Inflammatory macrophage treated with lipopolysaccharide for 1 hour (primary cell): Measurements from ENCODE around the gene PROSER2.

Source experiments
- DNase-seq, 2 donors: peaks; one replicate each; pipeline ENCODE4 v3.0.0-alpha.2; 2020 to 2022

PROSER2 gene

DNA sequence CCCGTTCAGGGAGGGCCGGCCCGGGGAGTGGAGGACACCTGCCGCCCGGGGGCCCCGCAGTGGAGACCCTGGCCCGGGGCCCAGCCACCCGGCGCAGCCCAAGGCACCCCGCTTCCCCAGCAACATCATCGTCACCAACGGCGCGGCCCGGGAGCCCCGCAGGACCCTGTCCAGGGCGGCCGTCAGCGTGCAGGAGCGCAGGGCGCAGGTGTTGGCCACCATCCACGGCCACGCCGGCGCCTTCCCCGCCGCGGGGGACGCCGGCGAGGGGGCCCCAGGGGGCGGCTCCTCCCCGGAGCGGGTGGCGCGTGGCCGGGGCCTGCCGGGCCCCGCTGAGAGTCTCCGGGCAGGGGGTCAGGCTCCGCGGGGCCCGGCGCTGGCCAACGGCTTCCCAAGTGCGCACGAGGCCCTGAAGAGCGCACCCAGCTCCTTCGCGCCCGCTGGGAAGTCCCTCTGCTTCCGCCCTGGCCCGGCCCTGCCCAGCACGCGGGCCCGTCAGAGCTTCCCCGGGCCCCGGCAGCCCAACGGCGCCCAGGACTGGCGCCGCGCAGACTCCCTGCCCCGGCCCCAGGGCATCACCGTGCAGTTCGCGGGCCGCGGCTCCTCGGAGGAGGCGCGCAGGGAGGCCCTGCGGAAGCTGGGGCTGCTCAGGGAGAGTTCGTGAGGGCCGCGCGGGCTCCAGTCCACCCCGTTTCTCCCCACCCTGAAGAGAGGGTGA, 46.7 kb downstream of the PROSER2 start:
- no peak for DNase-seq

- no peak for DNase-seq
Measured at GRCh38 chr10:11870461-11870780, 47.3 kb downstream of the PROSER2 start.

- no peak for DNase-seq
Measured at GRCh38 chr10:11870900-11871400, 47.8 kb downstream of the PROSER2 start.

DNA sequence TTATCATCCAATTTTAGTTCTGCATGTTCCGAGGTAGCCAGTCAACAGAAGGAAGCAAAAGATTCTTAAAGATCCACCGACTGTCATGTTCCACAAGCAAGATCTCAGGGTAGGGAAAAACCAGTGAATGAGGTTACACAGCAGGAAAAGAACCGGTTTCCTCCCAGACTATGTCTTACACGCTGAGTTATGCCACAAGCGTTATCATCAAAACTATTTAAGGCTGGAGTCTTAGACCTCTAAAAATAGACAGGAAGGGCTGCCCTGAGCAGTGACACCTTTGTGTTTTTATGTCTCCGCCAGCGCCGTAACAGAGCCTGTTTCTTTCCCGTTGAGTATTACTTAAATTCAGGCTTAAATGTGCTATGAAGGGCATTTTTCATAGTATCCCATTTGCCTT, 48.3 kb downstream of the PROSER2 start:
- DNase-seq: no peak

DNA sequence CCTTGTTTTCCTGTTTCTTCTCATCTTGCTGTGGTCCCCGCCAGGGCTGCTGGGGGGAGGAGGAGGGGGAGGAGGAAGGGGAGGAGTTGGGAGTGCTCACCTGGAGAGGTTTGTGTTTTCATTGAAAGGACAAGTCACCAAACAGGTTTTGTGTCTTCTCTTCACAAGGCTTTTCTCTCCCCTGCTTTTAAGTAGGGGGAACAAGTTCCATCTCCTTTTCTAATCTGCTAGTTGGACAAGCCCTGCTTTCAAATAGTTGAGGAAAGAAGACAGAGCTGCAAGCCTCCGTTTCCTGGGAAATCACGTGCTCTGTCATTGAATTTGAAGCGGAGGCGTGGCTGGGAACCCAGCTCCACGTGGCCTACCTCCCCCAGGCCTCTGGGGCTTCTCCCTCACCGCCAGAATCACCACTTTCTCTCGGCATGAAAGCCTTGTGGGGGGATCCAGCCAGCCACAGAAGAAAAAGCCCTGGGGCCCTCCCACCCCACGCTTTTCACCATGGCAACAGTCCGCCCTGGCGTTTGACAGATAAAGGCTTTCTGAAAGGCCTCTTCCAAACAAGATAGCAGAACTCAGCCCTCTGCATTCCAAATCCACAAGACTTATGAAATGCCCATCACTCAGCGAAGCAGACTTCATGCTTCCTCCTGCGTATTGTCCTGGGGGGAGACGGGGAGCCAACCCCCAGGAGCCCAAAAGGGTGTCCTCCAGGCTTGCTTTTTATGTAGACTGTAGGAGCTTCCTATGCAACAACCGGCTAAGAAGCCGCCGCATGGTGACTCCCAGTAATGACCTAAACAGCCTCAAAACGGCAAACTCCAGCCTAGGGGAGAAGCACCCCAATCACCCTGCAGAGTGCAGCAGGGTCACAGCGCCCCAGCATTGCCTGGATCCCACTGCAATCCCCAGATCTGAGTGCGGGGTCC, 51.7 kb downstream of the PROSER2 start:
- DNase-seq: peak; percentile 22 to 25

DNA sequence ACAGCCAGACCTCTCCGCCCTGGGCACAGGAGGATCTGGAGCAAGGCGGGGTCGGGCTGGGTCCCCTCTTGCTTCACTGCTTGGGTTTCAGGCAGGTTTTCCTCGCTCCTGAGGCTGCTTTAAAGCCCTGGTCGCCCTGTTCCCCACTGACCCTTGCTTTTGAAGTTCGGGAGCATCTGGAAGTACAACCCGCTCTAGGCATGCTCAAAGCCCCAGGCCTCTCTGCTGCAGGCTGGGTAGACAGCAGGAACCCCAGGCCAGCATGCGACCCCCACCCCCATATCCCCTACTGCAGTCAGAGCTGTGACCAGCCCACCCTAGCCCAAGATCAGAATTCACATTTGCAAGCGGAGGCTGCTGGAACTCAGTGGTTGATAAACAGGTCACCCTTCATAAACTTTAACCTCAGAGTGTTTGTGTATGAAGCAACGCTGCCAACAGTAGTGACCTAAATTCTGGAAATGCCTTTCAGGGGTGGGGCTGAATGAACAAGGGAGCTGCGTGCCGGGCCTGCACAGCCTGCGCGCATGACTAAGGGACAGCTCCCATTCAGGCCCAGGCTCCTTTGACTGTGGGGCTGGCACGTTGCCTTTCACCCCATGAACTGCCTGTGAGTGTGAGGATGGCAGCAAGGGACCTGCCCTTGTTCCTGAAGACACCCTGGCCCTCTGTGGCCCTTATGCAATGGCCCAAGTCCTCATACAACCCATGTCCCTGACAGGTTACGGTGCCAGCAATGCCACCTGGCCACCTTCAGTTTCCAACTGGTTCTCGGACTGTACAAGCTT, 52.5 kb downstream of the PROSER2 start:
- no peak for DNase-seq

GRCh38 chr10:11876324-11876723, 53.2 kb downstream of the PROSER2 start:
- DNase-seq: no peak

DNA sequence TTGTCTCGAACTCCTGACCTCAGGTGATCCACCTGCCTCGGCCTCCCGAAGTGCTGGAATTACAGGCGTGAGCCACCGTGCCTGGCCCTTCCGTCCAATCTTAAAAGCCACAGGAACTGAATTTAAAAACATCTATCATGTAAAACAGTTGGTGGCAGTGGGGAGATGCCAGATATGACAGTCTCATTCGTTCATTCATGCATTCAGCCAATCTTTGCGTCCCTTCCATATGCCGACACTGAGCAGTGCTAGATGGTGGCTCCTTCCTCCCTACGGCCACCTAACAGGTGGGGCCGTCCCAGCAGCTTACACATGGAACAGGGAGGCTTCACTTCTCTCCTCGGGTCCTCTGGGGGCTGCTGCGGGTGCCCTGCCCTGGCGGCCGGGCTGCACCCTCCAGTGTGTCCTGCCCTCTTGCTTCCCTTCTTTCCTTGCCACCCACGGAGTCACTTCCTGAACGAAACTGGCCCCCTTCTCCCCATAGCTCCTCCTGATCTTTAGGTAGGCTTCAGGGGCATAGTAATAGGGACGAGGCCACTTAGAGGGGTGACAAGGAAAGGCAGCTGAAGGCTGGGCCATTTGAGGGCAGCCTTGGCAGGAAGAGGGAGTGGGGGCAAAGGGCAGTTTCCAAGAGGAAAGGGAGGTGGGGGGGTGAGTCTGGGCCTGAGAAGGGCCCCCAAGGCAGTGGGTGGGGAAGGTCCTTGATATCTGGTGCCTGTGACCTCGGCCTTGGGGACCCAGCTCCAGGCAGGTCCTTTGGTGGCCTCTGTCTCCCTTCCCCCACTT, 53.8 kb downstream of the PROSER2 start:
- no peak for DNase-seq

- no peak for DNase-seq
Measured at GRCh38 chr10:11877591-11877905, 54.4 kb downstream of the PROSER2 start.

DNA sequence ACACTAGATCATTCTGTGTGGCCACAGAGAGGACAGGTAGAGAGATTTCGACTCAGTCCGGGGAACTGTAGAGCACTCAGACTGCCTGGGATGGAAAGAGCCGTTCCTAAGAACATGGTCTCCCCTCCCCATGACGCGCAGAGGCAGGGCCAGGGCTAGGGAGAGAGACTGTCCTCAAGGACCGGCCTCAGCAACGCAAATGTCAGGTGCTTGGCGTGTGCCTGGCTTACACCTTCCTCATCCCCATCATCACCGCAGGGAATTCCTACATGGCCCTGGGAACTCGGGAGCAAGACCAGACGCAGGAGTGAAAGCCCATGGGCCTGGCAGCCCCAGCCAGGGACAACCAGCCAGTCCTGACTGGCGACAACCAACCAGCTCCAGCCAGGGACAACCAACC, 55.6 kb downstream of the PROSER2 start:
- DNase-seq: no peak

DNA sequence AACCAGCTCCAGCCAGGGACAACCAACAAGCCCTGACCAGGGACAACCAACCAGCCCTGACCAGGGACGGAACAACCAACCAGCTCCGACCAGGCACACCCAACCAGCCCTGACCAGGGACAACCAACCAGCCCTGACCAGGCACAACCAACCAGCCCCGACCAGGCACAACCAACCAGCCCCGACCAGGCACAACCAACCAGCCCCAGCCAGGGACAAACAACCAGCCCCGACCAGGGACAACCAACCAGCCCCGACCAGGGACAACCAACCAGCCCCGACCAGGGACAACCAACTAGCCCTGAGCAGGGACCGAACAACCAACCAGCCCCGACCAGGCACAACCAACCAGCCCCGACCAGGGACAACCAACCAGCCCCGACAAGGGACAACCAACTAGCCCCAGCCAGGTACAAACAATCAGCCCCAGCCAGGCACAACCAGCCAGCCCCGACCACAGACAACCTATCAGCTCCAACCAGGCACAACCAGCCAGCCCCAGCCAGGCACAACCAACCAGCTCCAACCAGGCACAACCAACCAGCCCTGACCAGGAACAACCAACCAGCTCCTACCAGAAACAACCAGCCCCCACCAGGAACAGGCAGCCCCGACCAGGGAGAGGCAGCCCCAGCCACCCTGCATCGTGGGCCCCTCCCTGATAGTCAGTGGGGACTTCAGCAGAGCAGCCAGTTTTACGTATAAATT, 56.4 kb downstream of the PROSER2 start:
- no peak for DNase-seq

GRCh38 chr10:11880151-11881029, 57.2 kb downstream of the PROSER2 start:
- DNase-seq: no peak

GRCh38 chr10:11881030-11881476, 57.9 kb downstream of the PROSER2 start:
- DNase-seq: no peak

DNA sequence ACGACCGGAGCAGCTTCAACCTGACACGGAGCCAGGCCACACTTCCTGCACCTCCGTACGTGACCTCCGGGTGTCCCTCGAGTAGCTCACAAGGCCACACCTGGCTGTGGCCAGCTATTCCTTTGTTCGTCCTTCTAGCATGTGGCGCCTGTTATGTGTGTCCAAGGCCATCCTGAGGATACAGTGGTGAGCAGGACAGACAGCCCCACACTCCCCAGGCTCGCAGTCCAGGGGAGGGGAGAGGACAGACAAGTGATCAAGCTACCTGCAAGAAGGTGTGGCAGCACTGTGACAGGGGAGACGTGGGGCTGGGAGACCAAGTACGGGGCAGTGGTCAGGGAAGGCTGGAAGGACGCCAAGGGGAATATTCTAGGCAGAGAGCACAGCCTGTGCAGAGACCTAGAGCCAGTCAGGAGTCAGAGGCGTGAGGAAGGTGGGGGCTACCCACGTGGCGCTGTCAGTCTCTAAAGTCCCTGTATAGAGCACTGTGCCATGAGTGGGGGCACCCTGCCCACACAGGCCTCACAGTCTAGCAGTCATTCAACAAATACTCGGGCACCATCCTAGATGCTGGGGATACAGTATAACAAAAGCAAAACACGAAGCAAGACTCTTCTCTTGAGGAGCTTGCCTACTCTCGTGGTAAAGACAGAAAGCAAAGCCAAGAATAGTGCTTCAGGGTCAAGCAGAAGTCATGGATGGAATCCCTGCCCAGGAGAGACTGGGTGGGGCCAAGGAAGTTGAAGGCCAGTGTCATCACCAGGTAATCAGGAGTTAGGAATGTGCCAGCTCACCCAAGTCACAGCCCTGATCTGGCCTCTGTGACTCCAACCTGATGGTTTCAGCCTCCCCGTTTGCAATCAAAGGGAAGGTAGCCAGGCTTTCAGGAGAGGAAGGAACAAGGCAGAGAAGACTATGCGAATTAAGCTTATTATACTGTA, 58.6 kb downstream of the PROSER2 start:
- no peak for DNase-seq

DNA sequence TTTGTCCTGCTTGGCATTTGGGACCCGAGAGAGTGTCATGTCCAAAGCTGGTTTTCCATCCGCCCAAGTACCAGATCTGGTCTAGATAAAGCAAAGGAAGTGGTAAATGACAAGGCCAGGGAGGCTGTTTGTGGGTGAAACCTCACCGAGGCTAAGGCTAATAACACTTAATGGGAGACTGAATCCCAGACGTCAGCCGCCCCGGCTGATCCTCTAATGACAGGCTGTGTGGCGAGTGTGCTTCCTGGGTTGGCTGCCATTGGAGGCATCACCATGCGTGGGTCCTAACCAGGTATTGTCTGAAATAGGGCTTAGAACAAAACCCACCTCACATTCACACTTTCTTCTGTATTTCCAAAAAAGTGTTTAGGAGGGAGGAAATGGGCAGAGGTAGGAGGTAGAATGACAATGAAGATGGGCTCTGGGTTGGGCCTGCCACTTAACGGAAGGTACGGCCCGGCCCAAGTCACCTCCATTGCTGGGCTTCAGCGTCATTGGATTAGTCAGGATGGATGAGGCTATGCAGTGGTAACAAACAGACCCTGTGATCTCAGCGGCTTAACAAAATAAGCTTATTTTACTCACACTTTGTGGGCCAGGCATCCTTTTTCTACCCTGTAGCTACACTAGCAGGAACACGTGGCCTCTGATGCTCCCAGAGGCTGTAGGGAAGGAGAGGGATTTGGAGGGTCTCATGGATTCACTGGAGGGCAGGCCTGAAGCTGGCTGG, 59.7 kb downstream of the PROSER2 start:
- no peak for DNase-seq

- DNase-seq: no peak
Measured at GRCh38 chr10:11884706-11885423, 61.7 kb downstream of the PROSER2 start.

GRCh38 chr10:11885437-11886137, 62.4 kb downstream of the PROSER2 start:
- no peak for DNase-seq

- no peak for DNase-seq
Measured at GRCh38 chr10:11886138-11886474, 63.0 kb downstream of the PROSER2 start.
